HG03571 (cell line): ENCODE measurements around the gene PQBP1.

Source experiments
- ATAC-seq: cut with Tn5 transposase; IDR thresholded peaks from one replicate; pipeline ENCODE4 v1.9.1; 2021; ENCODE audit not compliant: unreplicated experiment

The PQBP1 gene

GRCh38 chrX:48919947-48920717, 22.4 kb downstream of the PQBP1 start:
- ATAC-seq, result no peak

- ATAC-seq, result no peak
Observed at GRCh38 chrX:48920718-48921104, 23.0 kb downstream of the PQBP1 start.

GRCh38 chrX:48923771-48924170, 26.0 kb downstream of the PQBP1 start:
- ATAC-seq, result no peak

GRCh38 chrX:48924270-48924669, 26.5 kb downstream of the PQBP1 start:
- ATAC-seq, result no peak

GRCh38 chrX:48927123-48927522, 29.4 kb downstream of the PQBP1 start:
- no peak for ATAC-seq

GRCh38 chrX:48927736-48928382, 30.1 kb downstream of the PQBP1 start:
- ATAC-seq, result no peak

GRCh38 chrX:48933757-48934156, 36.0 kb downstream of the PQBP1 start:
- ATAC-seq, result no peak

GRCh38 chrX:48934581-48935300, 37.0 kb downstream of the PQBP1 start:
- ATAC-seq, result no peak

GRCh38 chrX:48935301-48935670, 37.6 kb downstream of the PQBP1 start:
- no peak for ATAC-seq

GRCh38 chrX:48936429-48937053, 38.8 kb downstream of the PQBP1 start:
- peak; percentile 3 for ATAC-seq

- ATAC-seq, result peak; percentile 69
Observed at GRCh38 chrX:48937054-48937907, 39.6 kb downstream of the PQBP1 start.

GRCh38 chrX:48938721-48939425, 41.1 kb downstream of the PQBP1 start:
- no peak for ATAC-seq

- no peak for ATAC-seq
Observed at GRCh38 chrX:48939524-48940228, 41.9 kb downstream of the PQBP1 start.

GRCh38 chrX:48940404-48940955, 42.8 kb downstream of the PQBP1 start:
- no peak for ATAC-seq

- ATAC-seq, result no peak
Observed at GRCh38 chrX:48942895-48943294, 45.2 kb downstream of the PQBP1 start.

- ATAC-seq, result no peak
Observed at GRCh38 chrX:48945517-48946348, 48.0 kb downstream of the PQBP1 start.

- ATAC-seq, result no peak
Observed at GRCh38 chrX:48948589-48948988, 50.9 kb downstream of the PQBP1 start.
